Activated CD4-positive, alpha-beta T cell treated with anti-CD3 and anti-CD28 coated beads, Interleukin-2, Interleukin-6, amounts not matched to agents 100 ng/mL and 50 ng/mL, durations not matched to agents 16 hours and 8 hours (primary cell): ENCODE results near the gene CLTC.

ENCODE experiments used
- DNase-seq: peaks from one replicate; pipeline ENCODE4 v3.0.0-alpha.2; 2020

Gene CLTC

GRCh38 chr17:59730268-59730834, 110.7 kb downstream of the CLTC start:
- no peak for DNase-seq

GRCh38 chr17:59733697-59734096, 114.0 kb downstream of the CLTC start:
- no peak for DNase-seq

GRCh38 chr17:59734226-59734625, 114.5 kb downstream of the CLTC start:
- no peak for DNase-seq

- no peak for DNase-seq
Measured at GRCh38 chr17:59737324-59737723, 117.6 kb downstream of the CLTC start.

- no peak for DNase-seq
Measured at GRCh38 chr17:59743842-59744241, 124.1 kb downstream of the CLTC start.

- no peak for DNase-seq
Measured at GRCh38 chr17:59745040-59745439, 125.3 kb downstream of the CLTC start.
